Lower leg skin (tissue), 4 donors: ENCODE measurements around the gene CD276. TPM values are rescaled to one million over a fixed set of nuclear protein-coding genes. Genes with fewer than 3 reads are reported as not detected.
"Not testable (repeated sequence)": the region's sequence is repeated elsewhere in the genome, so short reads cannot be mapped to it uniquely, and the experiment has no call there.

Source experiments
- DNase-seq, 2 donors: peaks; one replicate each; pipeline ENCODE4 v3.0.0-alpha.2; 2019; ENCODE audit warnings: low spot score in 2 of 2
- H3K4me3 ChIP-seq: fragments of 200-600 bp; sonication (generic); 2 replicates; pipeline ENCODE4 v1.5.1; 2017; ENCODE audit warnings: mild to moderate bottlenecking, low read depth; ENCODE audit not compliant: poor library complexity, severe bottlenecking
- POLR2A ChIP-seq, 2 donors: fragments of 450-650 bp; IDR thresholded peaks; one replicate each; pipeline ENCODE4 v1.6.1; 2016 to 2017; ENCODE audit warnings: antibody characterized with exemption in 2 of 2, mild to moderate bottlenecking in 1 of 2, moderate library complexity in 1 of 2
- WGBS, 2 donors: methylation state at CpG; one replicate each; pipeline ENCODE4 v1.1.5; 2018; 5-methylcytosine and 5-hydroxymethylcytosine counted together
- intact Hi-C: fragments of 100-400 bp; cut with DNase I; formaldehyde crosslinking; loops from one replicate; pipeline ENCODE4 v1.15.0; 2023; ENCODE audit warnings: low total_unique reads
- total RNA-seq, 4 donors: library from RNA; depleted of rRNA; stranded (reverse); fragments of >200 nt; gene quantifications; one replicate each; pipeline ENCODE4 v1.1.0, GENCODE V29; 2016
- TF ChIP-seq, protein P1 (sequence below), 3 donors: fragments of 450-650 bp; IDR thresholded peaks; one replicate each; pipeline ENCODE4 v1.5.1; 2016; ENCODE audit warnings: antibody characterized with exemption in 3 of 3, mild to moderate bottlenecking in 3 of 3, moderate library complexity in 2 of 3

CD276 gene
- 10 to 100 TPM; 33.4 to 49.9 (median 45.4) TPM for total RNA-seq

DNA sequence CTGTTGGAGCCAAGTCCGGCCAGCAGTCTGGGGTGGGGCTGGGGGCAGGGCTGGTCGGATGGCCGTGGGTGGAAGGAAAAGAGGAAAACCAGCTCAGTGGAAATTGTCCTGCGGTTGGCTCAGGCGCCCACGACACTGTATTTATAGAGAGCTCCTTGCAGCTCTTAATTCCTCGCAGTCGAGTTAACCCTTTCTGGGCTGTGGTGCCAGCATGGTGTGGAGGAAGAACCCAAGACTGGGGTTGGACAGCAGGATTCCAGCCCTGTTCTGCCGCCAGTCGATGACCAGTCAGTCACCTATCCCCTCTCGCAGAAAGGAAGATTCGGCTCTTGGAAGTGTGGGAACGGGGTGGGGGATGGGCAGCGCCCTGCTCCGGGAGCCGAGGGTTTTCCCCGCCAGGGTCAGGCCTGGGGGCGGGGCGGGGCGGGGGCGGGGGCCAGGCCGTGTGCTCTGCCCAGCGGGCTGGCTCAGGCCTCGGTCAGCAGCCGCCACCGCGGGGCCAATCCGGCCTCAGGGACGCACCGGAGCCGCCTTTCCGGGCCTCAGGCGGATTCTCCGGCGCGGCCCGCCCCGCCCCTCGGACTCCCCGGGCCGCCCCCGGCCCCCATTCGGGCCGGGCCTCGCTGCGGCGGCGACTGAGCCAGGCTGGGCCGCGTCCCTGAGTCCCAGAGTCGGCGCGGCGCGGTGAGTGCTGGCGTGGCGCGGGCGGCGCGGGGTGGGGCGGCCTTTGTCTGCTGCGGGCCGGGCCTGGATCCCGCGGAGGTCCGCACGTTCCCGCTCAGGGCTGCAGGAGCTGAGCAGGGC lies at the start of gene CD276:
TSS of gene CD276 (plus strand) at position 607 of the 804 bp plus-strand sequence. CDS start 15,257 bp downstream, outside the sequence.
- 0 to 2% methylated on average over 22 to 26 of the region's 69 CpGs for WGBS, 2 donors
- intact Hi-C loops = loop anchor here (5.0 to 10.0 kb wide), 2 partner anchors 49 to 783 kb away; partner anchors contain the start of gene NPTN
- TF ChIP-seq POLR2A (IDR thresholded peaks at IDR 0.05) = no peak
- TF ChIP-seq, protein P1, sequence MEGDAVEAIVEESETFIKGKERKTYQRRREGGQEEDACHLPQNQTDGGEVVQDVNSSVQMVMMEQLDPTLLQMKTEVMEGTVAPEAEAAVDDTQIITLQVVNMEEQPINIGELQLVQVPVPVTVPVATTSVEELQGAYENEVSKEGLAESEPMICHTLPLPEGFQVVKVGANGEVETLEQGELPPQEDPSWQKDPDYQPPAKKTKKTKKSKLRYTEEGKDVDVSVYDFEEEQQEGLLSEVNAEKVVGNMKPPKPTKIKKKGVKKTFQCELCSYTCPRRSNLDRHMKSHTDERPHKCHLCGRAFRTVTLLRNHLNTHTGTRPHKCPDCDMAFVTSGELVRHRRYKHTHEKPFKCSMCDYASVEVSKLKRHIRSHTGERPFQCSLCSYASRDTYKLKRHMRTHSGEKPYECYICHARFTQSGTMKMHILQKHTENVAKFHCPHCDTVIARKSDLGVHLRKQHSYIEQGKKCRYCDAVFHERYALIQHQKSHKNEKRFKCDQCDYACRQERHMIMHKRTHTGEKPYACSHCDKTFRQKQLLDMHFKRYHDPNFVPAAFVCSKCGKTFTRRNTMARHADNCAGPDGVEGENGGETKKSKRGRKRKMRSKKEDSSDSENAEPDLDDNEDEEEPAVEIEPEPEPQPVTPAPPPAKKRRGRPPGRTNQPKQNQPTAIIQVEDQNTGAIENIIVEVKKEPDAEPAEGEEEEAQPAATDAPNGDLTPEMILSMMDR (IDR thresholded peaks at IDR 0.05) = no peak
- DNase-seq = peak; percentile 63 to 93
- peak within 1 kb of the TSS; percentile 67 for H3K4me3 ChIP-seq

DNA sequence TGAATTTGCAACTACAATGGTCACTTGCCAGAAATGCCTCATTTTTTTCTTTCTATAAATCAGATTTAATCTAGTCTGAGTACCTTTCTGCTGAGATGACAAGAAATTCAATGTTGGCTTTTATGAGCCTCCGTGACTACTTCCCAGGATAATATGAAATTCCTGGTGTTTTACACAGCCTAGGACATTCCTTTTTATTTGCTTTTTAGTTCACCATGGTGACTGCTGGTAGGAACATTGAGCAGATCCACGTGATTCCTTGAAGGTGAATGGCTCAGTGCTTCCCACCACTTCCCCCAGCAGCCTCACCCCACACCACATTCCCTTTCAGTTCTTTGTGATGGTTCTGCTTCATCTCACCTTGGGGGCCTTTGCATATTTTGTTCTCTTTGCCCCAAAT lies 46.7 kb upstream of the CD276 start:
- no peak for DNase-seq
- WGBS, 2 donors = 31 to 33% methylated on average over 2 of the region's 2 CpGs
- no peak overlapping the region for H3K4me3 ChIP-seq
- TF ChIP-seq, protein P1 (IDR thresholded peaks at IDR 0.05) = no peak
- TF ChIP-seq POLR2A (IDR thresholded peaks at IDR 0.05) = no peak
- intact Hi-C loops = loop anchor here (10.0 kb wide), 1 partner anchor 47 kb away; the partner anchor contains the start of gene CD276

DNA sequence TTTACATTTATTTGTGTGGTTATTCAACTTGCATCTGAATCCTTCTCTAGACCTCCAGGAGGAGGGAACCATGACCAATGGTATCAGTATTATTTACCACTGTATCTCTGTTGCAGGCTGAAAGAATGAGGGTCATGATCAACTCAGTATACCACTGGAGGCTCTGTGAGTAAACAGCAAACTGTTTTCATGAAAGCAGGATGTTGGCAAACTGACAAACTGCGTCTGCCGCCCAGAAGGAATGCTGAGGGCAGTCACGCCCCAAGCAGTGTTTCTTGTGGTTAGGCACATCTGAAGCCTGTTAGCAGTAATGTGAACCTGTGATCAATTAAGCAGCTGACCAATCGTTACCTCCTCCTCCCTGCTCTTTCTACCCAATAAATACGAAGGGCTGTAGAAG lies 44.7 kb upstream of the CD276 start:
- not testable (repeated sequence) for H3K4me3 ChIP-seq, DNase-seq
- intact Hi-C loops = loop anchor here (10.0 kb wide), 1 partner anchor 45 kb away; the partner anchor contains the start of gene CD276
- 35 to 50% methylated on average over 5 of the region's 5 CpGs for WGBS, 2 donors

DNA sequence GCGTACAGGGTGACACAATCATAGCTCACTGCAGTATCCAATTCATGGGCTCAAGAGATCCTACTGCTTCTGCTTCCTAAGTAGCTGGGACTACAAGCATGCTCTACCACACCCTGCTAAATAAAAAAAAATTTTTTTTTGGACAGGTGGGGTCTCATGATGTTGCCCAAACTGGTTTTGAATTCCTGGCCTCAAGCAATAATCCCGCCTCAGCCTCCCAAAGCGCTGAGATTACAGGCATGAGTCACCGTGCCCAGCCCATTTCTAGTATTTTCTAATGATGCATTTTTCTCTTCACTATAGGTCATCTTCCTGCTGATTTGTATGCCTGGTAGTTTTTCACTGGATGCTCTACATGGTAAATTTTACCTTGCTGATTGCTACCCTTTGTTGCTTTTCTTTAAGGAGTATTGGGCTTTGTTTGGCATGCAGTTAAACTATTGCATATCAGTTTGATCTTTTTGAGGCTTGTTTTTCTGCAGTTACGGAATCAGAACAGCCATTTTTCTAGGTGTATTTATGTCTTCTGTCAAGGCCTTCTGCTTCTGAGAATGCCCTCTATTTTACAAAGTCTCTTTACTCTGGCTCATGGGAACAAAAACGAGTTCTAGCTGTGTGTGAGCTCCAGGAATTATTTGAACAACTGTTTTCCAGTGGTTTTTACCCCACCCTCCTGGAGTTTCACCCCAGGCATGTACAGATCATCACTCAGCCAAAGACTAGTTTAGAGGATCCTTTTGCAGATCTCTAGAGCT lies 36.7 kb upstream of the CD276 start:
- WGBS, 2 donors = 41 to 45% methylated on average over 6 of the region's 6 CpGs
- intact Hi-C loops = no loop called here
- no peak for TF ChIP-seq POLR2A (IDR thresholded peaks at IDR 0.05)
- TF ChIP-seq, protein P1 (IDR thresholded peaks at IDR 0.05) = no peak

DNA sequence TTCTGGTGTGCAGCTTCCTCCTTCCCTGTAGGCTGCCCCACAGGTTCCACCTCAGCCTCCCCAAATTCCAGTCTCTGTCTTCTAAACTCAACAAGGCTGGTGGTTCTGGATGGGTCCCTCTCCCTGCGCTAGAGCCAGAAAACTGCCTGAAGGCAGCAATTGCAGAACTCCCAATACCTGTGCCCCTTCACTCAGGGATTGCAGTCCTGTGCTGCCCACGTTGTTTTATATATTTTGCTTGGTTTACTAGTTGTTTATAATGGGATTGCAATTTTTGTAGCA lies 36.2 kb upstream of the CD276 start:
- WGBS, 2 donors = 60 to 66% methylated on average over 2 of the region's 2 CpGs
- intact Hi-C loops = no loop called here
- DNase-seq = no peak
- TF ChIP-seq, protein P1 (IDR thresholded peaks at IDR 0.05) = no peak
- TF ChIP-seq POLR2A (IDR thresholded peaks at IDR 0.05) = no peak
- no peak overlapping the region for H3K4me3 ChIP-seq

More for the DNA sequence above, 36.7 kb upstream of the CD276 start:
- no peak for DNase-seq
- no peak overlapping the region for H3K4me3 ChIP-seq

DNA sequence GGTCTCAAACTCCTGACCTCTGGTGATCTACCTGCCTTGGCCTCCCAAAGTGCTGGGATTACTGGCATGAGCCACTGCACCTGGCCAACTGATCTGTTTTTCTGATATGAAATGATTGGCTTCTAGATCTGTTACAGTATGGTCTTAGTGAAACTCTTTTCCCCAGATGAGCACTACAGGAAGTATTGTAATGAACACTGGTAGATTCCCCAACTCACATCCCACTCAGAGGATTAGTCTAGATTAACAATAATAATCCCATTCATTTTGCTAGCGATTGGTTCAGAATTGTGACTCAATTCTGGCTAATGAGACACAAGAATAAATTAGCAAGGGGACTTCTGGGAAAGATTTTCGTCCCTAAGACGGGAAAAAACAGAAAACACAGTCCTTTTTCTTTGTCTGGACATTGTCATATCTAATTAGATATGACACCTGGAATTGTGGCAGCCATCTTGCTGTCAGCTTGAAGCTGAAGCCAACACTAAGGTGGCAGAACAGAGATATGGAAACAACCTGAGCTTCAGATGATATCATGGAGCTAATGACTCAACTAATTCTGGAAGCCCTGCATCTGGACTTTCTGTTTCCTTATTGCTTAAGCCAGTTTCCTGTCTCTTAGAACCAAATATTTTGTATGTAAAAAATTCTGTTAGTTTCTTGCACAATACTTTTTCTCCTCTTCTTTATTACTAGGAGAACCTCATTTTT lies 33.6 kb upstream of the CD276 start:
- TF ChIP-seq POLR2A (IDR thresholded peaks at IDR 0.05) = no peak
- TF ChIP-seq, protein P1 (IDR thresholded peaks at IDR 0.05) = no peak
- DNase-seq = no peak
- no peak overlapping the region for H3K4me3 ChIP-seq
- intact Hi-C loops = no loop called here
- 59 to 63% methylated on average over 3 of the region's 3 CpGs for WGBS, 2 donors
